ENCODE data around the gene RGR. TPM values are rescaled to one million over a fixed set of nuclear protein-coding genes. Genes with fewer than 3 reads are reported as not detected.
"Not testable (repeated sequence)": the region's sequence is repeated elsewhere in the genome, so short reads cannot be mapped to it uniquely, and the experiment has no call there.

The RGR gene
- total RNA-seq, 4 donors from 2014 or later, result 1.5 to 3.3 (median 2.8) TPM; not detected in 1

GRCh38 chr10:84265418-84265817 lies 20.6 kb downstream of the RGR start:
- no peak for TF ChIP-seq CTCF (IDR thresholded peaks at IDR 0.05)
- no peak for ATAC-seq (ENCODE audit: low FRiP score)
- no peak for DNase-seq (ENCODE audit: low spot score)

- no peak for TF ChIP-seq CTCF (IDR thresholded peaks at IDR 0.05)
- ATAC-seq (ENCODE audit: low FRiP score), result no peak
- DNase-seq (ENCODE audit: low spot score), result no peak
Observed at GRCh38 chr10:84267503-84268126, 22.8 kb downstream of the RGR start.

- TF ChIP-seq CTCF (IDR thresholded peaks at IDR 0.05), result no peak
- DNase-seq (ENCODE audit: low spot score) (no peak), ATAC-seq (ENCODE audit: low FRiP score) (no peak)
Observed at GRCh38 chr10:84269162-84269561, 24.3 kb downstream of the RGR start.

GRCh38 chr10:84269773-84270172 lies 24.9 kb downstream of the RGR start:
- no peak for ATAC-seq (ENCODE audit: low FRiP score)
- no peak for DNase-seq (ENCODE audit: low spot score)
- no peak for TF ChIP-seq CTCF (IDR thresholded peaks at IDR 0.05)

GRCh38 chr10:84270708-84271107 lies 25.9 kb downstream of the RGR start:
- DNase-seq (ENCODE audit: low spot score) (no peak), ATAC-seq (ENCODE audit: low FRiP score) (no peak)
- TF ChIP-seq CTCF (IDR thresholded peaks at IDR 0.05), result no peak

GRCh38 chr10:84279876-84280475 lies 35.1 kb downstream of the RGR start:
- not testable (repeated sequence) for DNase-seq (ENCODE audit: low spot score); ATAC-seq (ENCODE audit: low FRiP score)

- no peak for ATAC-seq (ENCODE audit: low FRiP score)
- TF ChIP-seq CTCF (IDR thresholded peaks at IDR 0.05), result no peak
- no peak for DNase-seq (ENCODE audit: low spot score)
Observed at GRCh38 chr10:84286695-84287094, 41.8 kb downstream of the RGR start.

Data from omental fat pad (tissue), 4 donors.